ENCODE data around the gene CKLF.
"Not testable (repeated sequence)": the region's sequence is repeated elsewhere in the genome, so short reads cannot be mapped to it uniquely, and the experiment has no call there.

Gene CKLF

DNA sequence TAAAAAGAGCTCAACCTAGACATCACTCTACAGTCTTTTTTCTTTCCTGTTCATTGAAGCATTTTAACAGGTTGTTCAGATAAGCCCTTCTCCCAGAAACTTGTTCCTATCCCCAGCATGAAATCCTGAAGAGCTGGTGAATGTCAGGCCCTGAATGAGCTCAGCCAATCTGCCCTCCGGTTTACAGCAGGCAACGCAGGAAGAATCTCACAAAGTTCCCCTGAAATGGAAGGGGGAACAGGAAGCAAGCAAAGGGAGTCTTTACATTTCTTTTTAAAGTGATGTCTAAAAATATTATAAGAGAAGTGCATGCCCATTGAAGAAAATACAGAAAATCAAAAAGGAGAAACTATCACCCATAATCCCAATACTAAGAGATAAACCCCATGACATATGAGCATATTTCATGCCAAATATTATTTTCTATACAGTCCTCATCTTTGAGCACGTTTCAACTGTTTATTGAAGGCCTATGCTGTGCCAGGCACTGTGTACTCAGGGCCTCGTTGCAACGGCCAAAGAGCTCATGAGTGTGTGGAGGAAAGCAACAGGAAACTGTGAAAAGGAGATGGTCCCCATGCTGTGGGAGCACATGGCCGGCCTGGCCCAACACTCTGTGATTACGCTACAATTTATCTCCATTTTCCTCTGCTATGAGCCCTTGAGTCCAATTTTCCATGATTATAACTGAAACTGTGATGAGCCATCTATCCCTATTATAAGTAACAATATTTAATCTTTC is 8.2 kb upstream of the CKLF start:
- no peak for DNase-seq

DNA sequence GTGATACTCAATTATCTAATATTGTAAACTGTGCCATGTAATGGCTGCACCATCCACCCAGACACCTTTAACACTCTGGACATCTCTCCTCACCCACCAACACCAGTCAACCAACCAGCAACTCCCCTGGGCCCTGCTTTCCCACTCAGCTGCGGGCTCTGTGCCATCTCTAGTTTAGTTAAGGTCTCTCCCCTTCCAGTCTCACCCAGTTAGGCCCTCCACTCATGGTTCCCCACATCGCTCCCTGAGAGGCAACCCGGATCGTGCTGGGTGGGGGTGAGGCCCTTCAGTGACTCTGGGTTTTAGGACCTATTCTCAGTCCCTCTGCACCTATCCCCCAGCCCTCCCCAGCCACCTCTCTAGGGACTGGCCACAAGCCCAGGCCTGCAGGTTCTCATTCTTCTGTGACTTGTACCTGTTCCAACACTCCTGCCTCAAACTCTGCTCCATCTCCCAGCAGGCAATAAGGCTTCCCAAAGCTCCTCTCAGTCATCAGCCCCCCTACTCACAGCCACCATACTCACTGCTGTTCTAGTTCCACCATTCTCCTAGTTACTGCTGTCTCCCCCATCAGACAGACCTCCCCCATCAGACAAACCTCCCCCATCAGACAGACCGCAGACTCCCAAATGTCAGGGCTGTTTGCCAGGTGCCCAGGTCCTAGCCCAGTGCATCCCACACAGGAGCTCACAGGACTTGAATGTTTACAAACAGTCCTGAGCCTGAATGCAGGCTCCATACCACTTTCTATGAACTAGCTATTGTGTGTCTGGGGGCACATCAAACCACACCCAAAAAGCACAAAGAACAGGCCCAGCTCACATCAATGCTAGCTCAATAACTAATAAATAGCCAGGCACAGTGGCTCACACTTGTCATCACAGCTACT is 5.0 kb upstream of the CKLF start:
- no peak for DNase-seq

GRCh38 chr16:66548068-66548467 is 4.3 kb upstream of the CKLF start:
- no peak for DNase-seq

GRCh38 chr16:66548868-66549267 is 3.5 kb upstream of the CKLF start:
- no peak for DNase-seq

- peak; percentile 43 for DNase-seq
These were observed 2.9 kb upstream of the CKLF start, which contains the start of gene TK2 for GRCh38 chr16:66549284-66550131. Gene TK2 (minus strand): TSS chr16:66550122. CDS start chr16:66550061, 61 bp downstream.

DNA sequence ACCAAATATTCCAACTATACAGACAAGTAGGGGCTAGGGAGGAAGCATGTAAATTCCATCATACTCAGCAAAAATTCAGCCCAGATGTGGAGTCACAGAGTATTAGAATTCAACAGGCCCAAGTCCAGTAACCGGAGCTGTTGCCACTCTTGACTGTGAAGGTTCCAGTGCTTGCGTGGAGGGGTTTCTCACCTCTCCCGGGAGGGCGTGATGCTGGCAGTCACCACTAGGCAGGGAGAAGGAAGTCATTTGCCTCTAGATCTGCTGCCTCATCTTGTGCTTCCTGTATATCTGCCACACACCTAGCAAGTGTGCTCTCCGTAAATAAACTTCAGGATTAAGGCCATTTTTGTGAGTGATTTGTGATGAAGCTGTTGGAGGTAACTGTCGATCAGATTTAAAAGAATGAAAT is 1.0 kb upstream of the CKLF start:
- peak; percentile 66 for DNase-seq

DNA sequence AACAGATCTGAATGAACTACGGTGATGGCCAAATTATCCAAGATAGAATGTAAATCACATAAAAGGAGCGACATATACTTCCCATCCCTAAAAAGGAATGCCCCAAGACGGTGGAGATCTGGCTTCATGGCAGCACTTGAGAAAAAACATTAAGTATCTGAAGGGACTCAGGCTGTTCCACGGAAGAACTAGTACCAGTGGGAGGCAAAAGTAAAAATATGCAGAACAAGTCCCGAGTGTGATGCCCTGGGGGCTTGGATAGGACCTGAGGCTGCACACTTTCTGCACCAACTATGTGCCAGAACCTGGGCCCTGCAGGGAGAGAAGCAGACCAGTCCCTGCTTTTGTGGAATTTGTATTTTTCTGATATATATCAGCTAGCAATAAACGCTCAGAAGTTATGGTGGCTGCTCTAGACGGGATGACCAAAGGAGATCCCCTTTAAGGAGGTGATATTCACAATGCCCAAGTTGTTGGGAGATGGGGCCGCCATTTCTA is 539 bp upstream of the CKLF start:
- no peak for DNase-seq

DNA sequence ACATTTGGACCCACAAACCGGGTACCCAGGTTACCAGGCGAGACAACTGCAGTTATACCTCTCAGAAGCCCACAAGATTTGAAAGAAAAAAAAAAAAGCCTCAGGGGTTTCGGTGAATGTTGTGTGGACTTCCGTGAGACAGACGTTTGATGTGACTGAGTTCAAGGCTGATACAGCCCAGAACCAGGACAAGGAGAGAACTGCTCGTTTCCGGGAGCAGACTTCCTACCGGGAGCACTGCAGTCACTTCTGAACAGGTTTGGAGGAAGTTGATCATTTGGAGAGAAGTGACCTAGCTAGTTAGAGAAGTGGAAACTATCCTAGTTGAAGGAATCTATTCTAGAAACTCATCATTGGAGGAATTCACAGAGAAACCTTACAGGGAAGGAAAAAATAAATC is 847 bp downstream of the CKLF start:
- DNase-seq: peak; percentile 5

- no peak for DNase-seq
These were observed 1.6 kb downstream of the CKLF start for GRCh38 chr16:66554021-66554420.

DNA sequence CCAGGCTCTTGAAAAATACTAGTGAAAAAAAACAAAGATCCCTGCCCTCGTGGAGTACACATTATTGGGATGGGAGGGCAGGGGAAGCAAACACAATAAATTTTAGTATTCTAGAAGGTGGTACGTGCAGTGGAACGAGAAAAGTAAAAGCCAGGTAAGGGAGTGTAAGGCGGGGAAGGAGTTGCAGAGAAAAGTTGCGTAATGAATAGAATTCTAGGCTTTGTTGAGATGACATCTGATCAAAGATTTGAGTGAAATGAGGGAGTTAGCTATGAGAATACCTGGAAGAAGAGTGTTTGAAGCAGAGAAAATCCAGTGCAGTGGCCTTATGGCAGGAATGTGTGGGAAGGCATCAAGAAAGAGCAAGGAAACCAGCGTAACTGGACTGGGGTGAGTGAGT is 2.1 kb downstream of the CKLF start:
- DNase-seq: no peak

- no peak for DNase-seq
These were observed 7.7 kb downstream of the CKLF start for GRCh38 chr16:66560107-66560506.

DNA sequence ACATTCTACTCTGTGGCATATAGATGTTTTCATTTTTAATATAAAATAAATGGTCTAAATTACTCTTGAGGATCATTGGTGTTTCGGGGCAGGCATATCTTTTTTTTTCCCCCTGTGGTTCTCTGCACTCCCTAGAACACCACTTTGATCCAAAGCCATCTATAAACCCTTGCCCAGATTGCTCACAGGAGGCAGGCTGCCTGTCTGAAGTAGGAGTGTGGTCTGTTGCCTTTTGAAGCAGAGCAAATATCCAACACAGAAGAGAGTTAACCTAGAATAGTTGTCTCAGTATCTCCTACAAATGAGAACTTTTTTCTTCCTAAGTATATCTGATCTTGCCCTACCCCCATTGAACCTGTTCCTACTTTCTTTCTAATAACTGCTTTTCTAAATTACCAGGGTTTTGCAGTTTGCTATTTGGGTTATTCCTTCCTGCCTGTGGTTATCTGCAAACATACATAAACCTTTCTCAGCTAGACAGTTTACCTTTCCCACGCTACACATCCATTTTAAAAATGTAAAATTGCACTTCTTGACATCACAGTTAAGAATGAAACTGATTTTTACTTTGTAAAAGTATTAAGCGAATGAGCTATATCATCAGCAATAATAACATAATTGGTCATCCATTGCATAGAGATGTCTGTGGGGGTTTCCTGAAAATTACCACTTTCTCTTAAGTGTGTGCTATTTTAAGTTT is 9.2 kb downstream of the CKLF start:
- no peak for DNase-seq

- DNase-seq: peak; percentile 23
These were observed 10.0 kb downstream of the CKLF start for GRCh38 chr16:66562409-66562808.

DNA sequence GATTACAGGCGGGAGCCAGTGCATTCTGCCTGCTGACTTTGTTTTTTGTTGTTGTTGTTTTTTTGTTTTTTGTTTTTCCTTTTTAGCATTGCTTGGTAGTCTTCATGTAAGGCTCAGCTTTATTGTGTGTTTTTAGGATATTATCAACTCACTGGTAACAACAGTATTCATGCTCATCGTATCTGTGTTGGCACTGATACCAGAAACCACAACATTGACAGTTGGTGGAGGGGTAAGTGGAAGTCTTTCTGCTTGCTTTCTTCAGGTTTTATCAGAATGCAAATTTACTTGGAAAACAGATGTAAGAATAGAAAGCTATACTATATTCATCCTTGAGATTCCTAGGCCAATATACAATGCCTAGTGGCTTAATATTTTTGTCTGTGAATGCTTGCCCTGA is 10.6 kb downstream of the CKLF start:
- no peak for DNase-seq

DNA sequence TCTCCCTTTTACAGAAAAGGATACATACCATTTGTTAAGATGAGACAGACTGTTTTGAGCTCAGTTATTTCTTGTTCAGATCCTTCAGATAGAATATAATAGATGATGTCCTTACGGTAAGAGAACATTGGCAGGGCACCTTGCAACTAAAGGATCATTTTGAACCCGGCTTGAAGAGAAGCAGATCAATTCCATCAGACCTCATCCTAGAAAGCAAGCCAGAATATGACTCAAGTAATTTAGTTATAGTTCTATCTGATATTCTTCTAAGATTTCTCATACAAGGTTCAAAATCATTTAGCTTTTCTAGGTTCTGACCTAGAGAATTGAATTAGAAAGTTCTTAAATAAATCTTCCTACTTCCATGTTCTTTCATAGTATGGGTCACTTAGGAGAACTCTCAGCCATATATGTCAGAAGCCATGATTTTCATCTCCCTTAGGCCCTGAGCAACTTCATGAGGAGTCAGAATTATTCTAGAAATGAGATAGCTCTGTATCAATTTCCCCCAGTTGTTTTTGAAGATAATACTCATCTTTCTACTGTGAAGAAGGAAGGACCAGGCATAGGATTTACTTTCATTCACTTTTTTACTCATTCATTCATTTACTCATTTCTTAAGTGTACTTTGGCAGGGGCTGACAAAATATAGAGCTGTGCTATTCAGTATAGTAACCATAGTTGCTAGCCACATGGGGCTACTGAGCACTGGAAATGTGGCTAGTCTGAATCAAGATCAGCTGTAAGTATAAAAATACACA is 11.4 kb downstream of the CKLF start:
- DNase-seq: no peak

- no peak for DNase-seq
These were observed 13.9 kb downstream of the CKLF start, which contains the start of gene CMTM1 for GRCh38 chr16:66566051-66566901. Gene CMTM1 (plus strand): TSS chr16:66566439. CDS start chr16:66566514, 75 bp downstream.

GRCh38 chr16:66567270-66567669 is 14.9 kb downstream of the CKLF start:
- DNase-seq: not testable (repeated sequence)

- DNase-seq: no peak
These were observed 16.0 kb downstream of the CKLF start for GRCh38 chr16:66568355-66568754.

DNA sequence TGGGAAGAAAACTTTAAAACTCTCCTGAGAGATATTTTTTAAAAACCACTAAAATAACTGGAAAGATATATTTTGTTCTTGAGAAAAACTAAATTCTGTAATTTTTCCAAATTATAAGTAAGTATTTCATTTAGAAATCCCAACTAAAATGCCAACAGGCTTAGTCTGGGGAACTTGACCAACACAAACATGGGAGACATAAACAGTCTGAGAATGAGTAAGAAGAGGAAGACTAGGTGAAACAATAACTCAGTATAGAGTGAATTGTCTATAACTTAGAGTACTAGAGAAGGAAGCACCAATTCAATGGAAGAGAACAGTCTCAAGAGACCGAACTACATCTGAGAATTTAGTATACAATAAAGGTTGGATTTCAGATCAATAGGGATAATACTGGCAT is 16.8 kb downstream of the CKLF start:
- DNase-seq: no peak

DNA sequence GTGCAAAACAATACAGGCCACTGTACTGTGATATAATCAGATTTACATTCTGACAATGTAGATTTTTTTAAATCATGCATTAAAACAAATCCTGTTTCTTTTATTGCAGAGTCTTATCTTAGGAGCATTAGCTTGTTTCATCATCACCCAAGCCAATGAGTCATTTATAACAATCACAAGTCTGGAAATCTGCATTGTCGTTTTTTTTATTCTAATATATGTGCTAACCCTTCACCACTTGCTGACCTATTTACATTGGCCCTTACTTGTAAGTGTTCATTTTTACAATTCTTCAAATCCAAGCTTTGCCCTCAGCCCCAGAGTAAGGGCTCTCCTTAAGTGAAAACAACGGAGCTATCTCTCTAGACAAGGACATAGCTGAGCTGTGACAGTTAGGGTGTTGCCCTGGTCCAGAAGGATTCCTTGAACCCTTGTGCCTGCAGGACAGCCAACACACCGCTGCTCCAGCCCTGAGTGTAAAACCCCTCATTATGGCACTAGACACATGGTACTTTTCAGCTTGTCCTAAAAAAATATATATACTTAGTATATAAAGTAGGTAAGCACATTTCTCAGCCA is 17.5 kb downstream of the CKLF start:
- no peak for DNase-seq
